HL-60/S4 (cell line): ENCODE measurements around the gene XXYLT1.

ENCODE experiments used
- in situ Hi-C: fragments of 300-500 bp; cut with MboI; formaldehyde crosslinking; loops from 2 replicates; pipeline ENCODE4 v1.14.3; 2022; ENCODE audit warnings: low sequenced_read_pairs

Gene XXYLT1

GRCh38 chr3:195212033-195212748, 58.8 kb downstream of the XXYLT1 start:
- in situ Hi-C loops = no loop called here

GRCh38 chr3:195210266-195210973, 60.5 kb downstream of the XXYLT1 start:
- in situ Hi-C loops = no loop called here

GRCh38 chr3:195209847-195210265, 61.1 kb downstream of the XXYLT1 start:
- in situ Hi-C loops = no loop called here

GRCh38 chr3:195209083-195209846, 61.7 kb downstream of the XXYLT1 start:
- in situ Hi-C loops = no loop called here

GRCh38 chr3:195208631-195209030, 62.3 kb downstream of the XXYLT1 start:
- in situ Hi-C loops = no loop called here

- in situ Hi-C loops = no loop called here
These were observed 62.8 kb downstream of the XXYLT1 start for GRCh38 chr3:195208183-195208582.

- in situ Hi-C loops = no loop called here
These were observed 63.2 kb downstream of the XXYLT1 start for GRCh38 chr3:195207731-195208130.

- in situ Hi-C loops = no loop called here
These were observed 63.9 kb downstream of the XXYLT1 start for GRCh38 chr3:195207056-195207455.

- in situ Hi-C loops = no loop called here
These were observed 66.4 kb downstream of the XXYLT1 start for GRCh38 chr3:195204360-195205163.

GRCh38 chr3:195203606-195204005, 67.4 kb downstream of the XXYLT1 start:
- in situ Hi-C loops = no loop called here

GRCh38 chr3:195201295-195201694, 69.7 kb downstream of the XXYLT1 start:
- in situ Hi-C loops = no loop called here

- in situ Hi-C loops = no loop called here
These were observed 70.7 kb downstream of the XXYLT1 start for GRCh38 chr3:195200010-195200822.

GRCh38 chr3:195198426-195199346, 72.3 kb downstream of the XXYLT1 start:
- in situ Hi-C loops = no loop called here

- in situ Hi-C loops = no loop called here
These were observed 73.1 kb downstream of the XXYLT1 start for GRCh38 chr3:195197765-195198425.

GRCh38 chr3:195196266-195196665, 74.7 kb downstream of the XXYLT1 start:
- in situ Hi-C loops = no loop called here

- in situ Hi-C loops = no loop called here
These were observed 75.4 kb downstream of the XXYLT1 start for GRCh38 chr3:195195321-195196209.

GRCh38 chr3:195194559-195195206, 76.3 kb downstream of the XXYLT1 start:
- in situ Hi-C loops = no loop called here
